Measurements from ENCODE around the gene AEBP1.

The AEBP1 gene

DNA sequence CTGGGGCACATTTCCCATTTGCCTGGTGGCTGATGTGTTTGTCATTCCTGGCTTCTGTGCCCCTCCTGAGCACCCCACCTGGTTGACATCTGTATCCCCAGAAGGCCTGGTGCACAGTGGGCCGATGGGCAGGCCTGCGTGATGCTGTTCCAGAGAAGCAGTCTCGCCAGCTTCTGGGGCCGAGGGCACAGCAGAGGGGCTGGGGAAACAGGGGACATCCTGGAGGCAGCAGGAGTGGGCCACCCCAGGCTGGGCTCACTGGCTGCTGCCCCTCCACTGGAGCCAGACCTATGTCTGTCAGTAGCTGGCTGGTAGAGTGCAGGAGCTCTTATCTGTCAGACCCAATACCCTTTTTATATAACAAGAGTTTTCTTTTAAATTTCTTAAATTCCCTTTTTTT lies 37.9 kb downstream of the AEBP1 start:
- DNase-seq (ENCODE audit: low read depth) = no peak

DNA sequence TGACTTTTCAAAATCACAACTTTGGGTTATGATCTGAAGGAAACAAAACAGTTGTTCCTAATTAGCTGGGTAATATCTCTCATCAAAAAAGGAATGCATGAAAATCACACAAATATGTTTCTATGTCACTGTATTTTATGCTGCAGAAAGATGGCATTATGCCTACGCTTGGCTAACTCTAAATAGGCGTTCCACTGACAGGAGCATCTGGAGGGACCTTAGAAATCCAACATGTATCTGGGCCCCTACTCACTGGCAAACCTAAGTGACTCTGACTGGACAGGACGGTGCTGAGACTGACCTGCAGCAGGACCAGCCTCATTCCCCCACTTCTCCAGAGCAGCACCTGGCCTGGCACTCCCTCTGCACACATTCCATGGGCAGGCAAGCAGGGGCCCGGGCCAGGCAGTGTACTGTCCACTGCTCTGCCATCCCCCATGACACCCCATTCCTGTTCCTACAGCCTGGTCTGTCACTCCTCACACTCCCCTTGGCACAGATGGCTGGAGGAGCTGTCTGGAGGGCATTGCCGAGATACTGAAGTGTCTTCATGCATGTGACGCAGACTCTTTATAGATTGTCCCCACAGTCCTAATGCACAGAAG lies 39.6 kb downstream of the AEBP1 start:
- peak; percentile 40 for DNase-seq (ENCODE audit: low read depth)

DNA sequence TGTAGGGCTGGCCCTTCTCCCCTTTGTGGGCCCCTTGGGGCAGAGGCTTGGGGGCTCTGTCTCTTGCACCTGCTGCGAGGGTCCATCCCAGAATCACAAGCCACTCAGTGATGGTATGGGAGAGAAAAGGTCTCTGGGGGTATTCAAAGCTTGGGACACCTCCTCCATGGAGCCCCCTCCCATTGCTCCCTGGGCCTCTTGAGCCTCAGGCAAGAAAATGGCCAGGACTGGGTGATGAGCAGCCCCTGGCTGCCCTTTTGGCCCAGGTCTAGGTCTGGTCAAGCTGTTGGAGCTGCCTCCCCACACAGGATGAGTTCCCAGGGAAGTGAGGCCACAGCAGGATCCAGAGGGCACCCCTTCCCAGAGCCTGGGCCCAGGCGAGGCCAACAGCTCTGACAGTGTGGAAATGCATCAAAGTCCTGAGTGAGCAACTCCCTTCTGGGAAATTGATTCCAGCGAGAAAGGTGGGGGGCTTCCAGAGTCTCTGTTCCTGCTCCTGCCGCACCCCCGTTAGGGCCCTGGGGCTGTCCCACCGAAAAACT lies 40.4 kb downstream of the AEBP1 start:
- no peak for DNase-seq (ENCODE audit: low read depth)

DNA sequence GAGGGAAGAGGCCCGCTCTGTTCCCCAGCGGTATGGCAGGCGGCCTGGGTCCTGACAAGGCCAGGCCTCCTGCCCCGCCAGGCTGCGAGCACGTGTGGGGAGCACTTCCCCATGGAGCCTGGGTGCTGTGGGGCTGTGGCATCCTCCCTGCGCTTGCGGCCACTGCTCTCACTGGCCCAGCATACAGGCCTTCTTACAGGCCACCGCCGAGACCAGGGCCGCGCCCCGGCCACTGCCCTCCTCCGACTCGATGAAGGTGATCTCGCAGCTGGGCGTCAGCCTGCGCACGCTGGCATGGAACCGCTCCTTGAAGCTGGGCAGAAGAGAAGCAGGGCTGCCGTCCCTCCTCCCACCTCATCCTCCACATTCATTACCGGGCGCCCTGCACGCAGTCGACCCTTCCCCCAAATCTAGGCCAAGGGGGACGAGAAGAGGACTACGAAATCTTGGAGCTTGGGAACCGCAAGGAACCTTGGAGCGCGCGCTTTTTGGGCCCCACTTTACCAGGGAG lies 40.9 kb downstream of the AEBP1 start:
- no peak for DNase-seq (ENCODE audit: low read depth)

DNA sequence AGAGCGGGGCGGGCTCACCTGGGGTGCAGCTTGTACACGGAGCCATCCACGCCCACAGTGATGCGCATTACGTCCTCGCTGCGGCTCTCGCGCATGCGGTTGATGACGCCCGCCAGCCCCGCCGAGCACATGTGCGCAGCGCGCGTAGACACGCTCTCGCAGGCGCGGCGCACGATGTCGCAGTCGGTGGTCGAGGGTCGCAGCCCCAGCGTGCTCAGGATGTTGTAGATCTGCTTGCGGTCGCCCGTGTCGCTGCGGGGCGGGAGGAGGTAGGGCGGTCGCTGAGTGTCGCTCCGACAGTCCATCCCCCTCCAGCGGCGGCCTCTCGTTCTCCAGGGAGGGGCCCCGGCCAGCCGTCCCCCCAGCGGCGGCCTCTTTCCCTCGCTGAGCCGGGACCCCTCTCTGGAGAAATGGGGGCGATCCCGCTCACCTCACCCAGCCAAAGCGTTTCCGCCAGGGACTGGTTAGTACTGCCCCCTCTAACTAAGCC lies 41.4 kb downstream of the AEBP1 start:
- no peak for DNase-seq (ENCODE audit: low read depth)

DNA sequence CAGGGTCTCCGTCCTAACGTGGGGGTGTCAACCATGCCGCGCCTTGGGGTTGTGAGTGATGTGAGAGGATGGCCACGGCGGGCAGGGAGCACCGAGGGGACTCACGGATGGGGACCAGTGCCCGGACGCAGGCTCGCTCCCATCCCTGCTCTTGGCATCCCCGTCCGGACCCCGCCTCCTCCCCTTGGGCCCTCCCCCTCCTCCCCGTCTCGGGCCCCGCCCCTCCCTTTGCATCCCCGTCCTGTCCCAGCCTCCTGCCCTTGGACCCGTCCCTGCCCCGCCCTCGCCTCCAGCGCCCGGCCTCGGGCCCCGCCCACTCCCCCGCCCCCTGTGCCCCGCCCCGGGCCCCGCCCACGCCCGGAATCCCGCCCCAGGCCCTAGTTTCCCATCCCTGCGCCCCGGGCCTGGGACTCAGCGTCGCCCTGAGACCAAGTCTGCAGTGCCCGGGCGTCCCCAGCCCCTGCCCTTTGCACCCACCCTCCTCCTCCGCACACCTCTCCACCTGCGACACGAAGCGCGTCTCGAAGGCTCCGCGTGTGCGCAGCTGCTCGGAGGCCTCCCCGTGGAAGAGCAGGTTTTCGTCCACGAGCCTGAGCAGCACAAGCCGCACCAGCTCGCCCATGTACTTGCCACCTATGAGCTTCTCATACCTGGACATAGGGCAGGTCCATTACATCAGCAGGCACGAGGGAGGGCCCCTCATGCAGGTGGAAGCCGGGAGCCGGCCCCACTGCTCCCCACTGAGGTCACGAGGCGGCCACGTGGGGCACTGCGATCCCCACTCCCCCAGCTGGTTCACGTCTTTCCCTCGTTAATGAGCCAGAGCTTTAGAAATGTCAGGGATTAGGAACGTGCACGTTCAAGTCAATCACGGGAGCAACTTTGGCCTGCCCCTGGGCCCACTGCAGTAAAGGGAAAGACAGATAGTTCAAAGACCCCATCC lies 42.1 kb downstream of the AEBP1 start:
- DNase-seq (ENCODE audit: low read depth) = peak; percentile 58

DNA sequence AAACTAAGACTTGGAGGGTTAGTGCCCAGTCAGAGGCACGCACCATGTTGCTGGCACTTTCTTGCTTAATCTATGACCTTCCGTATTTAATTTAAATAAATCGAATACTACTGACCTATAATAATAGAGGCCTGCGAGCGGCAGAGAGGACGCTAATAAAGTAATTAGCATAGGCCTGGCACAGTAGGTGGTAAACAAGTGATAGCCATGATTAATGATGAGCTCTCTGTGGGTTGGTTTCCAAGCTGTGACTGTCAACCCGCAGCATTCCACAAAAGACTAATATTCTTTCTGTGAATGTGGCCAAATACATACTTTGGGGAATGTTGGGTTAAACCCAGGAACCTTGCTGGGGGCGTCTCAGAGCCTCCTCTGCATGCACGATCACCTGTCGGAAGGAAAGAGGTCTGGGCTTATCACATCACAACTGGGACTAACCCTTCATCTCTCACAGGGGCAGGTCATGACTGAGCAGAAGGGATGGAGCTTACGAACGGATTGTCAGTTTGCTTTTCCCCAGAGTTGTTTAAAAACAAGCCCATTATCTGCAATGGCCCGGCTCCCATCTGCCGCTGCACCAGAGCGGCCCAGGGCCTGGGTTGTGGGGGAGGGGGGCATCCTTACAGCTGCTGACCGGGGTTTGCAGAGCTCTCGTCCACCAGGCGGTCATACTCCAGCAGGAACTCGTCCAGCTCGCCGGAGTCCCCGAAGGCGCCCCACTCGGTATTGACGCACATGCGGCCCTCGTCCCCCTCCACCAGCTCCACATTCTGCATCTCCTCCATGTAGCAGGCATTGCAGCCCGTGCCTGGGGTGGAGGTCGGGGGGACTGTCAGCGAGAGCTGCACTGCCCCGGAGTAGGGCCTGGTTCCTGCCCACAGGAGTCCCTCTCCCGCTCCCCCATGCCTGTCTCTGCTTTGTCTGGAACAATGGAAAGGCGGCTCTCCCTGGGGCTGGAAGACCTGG lies 43.2 kb downstream of the AEBP1 start:
- DNase-seq (ENCODE audit: low read depth) = no peak

DNA sequence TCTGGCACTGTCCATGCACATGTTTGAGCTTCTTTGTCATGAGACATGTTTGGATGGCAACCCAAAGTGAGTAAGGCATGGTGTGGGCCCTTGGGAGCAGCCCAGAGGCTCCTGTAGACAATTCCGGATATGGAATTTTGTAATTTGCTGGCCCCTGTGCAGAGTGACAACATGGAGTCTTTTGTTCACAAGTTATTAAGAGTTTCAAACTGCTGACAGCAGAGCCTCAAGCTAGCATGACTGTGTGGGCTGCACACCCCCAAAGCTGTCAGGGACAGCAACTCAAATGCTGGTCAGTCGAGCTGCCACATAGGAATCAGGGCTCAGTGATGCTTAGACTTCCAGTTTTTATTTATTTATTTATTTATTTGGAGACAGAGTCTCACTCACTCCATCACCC lies 44.0 kb downstream of the AEBP1 start:
- DNase-seq (ENCODE audit: low read depth) = no peak

DNA sequence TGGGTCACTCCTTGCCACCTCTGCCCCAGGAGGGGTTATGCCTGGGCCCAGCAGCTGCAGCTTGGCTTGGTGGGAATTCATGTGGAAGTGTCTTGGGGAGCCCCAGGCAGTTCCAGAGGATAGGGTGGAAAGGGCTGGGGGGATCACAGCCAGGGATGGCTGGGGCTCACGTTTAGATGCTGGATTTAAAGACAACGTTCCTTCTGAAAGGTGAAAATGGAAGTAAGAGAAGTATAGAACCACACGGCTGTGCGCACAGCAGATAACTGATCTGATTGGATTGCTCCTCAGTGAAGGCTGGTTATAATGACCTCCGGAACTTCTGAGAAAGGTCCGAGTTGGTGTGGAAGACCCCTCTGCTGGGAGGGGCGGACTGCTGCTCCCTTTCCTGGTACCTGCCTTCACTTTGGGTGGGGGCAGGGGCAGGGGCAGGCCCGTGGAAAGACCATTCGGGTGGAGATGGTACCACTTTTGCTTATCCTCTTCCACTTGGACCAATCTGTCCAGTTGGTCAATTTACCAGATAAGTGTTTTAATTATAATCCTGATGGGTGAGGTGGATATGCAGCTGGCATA lies 44.9 kb downstream of the AEBP1 start:
- no peak for DNase-seq (ENCODE audit: low read depth)

DNA sequence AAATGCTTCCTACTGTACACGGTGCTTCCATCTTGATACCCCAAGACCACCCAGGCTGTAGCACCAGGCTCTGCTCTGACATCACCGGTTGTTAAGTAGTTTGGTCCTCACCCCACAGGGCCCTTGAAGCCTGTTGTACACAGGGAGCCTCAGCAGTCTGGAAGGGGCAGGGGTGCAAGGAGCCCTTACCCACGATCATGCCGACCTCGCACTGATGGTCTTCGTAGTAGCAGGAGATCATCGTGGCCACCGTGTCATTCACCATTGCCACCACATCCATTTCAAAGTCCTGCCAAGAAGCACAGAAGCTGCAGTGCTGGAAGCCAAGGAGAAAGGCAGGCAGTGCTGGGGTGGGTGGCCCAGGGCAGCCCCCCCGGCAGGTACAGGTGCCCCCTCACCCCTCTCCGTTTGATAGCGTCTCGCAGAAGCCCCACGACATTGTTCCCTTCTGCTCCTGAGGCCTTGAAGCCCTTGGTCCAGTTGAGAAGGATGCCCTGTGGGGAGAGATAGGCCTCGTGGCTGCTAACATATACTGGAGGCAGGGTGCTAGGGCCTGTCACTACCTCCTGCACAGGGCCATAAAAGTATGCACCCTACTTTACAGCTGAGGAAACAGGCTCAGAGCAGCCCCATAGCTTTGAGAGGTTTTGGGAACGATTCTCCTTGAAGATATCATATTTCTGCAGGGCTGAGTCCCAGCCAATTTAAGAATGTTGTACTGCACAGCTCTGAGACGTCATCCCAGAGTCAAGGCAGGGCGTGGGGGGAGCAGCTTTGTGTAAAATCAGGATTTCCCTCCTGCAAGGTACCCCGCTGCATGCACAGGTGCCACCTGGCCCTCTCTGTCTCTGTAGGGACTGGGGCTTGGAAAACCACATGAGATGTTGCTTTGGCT lies 45.7 kb downstream of the AEBP1 start:
- DNase-seq (ENCODE audit: low read depth) = peak; percentile 21

DNA sequence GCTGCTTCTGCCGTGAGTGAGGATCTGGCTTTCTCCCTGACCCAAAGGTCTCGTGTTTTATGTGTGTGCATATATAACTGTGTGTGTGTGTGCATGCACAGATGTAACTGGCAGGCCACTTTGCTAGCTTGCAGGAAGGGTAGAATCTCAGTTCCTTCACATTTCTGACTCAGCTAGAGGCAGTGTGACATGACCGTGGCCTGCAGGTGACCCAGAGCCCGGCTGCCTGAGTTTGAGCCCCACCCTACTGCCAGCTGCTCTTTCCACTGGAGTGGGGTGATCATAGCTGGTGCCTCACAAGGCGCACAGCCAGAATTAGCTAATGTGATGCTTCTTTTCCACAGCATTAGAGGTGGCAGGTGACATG lies 46.3 kb downstream of the AEBP1 start:
- DNase-seq (ENCODE audit: low read depth) = no peak

DNA sequence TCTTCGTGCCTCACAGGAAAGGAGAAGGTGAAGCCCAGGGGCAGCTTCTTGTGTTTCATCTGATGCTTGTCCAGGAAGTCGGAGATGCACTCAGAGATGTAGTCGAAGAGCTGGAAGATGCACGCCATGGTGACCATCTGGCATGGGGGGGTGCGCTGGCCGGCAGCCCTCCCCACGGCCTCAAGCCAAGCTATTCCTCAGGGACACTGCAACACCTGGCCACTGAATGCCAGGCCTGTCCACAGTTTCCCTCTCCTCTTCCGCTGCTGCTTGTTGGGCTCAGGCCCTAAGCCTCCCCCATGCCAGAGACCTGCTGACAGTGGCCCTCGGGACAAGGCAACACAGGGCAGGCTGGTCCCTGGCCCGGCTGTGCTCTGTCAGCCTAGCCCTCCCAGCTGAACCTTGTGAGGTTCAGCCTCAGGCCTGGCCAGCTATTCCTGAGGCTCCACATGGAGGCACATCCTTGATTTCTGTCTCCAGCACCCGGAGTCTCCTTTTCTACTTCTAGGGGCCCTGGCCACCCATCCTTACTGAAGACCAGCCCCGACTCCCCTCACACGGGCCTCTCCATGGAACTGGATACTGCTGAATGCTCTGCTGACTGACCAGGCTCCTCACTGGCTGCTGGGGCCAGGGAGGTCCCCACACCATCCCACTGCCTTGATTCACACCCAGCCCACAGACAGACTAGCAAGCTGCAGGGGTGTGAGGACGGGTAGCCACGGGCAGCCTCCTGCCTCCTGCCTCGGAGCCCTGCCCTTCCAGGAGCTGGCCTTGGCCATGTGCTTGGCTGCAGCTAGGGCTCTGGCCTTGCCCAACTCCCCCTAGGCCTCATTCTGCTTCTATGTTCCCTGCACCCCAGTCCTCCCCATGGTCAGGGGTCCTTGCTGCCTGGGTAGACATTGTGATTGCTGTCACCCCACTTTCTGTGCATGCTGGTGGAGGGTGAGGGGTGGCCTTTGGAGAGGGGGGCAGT lies 47.1 kb downstream of the AEBP1 start:
- no peak for DNase-seq (ENCODE audit: low read depth)

DNA sequence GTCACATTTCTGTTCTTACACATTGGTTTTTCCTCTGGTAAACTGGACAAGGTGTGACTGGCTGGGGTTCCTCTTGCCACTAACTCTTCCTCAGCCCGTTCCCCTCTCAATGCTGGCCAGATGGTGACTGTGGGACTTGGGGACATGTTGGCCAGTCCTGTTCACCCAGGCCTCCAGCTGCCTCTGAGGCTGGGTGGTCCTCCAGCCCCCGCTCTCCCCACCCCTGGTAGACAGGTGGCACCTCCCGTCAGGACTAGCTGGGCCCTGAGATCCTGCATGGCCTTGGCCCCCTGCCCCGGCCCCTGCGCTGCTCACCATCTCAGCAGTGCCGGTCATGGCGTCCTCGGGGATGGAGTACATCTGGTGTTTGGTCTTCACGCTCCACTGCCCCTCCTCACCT lies 47.8 kb downstream of the AEBP1 start:
- DNase-seq (ENCODE audit: low read depth) = no peak

DNA sequence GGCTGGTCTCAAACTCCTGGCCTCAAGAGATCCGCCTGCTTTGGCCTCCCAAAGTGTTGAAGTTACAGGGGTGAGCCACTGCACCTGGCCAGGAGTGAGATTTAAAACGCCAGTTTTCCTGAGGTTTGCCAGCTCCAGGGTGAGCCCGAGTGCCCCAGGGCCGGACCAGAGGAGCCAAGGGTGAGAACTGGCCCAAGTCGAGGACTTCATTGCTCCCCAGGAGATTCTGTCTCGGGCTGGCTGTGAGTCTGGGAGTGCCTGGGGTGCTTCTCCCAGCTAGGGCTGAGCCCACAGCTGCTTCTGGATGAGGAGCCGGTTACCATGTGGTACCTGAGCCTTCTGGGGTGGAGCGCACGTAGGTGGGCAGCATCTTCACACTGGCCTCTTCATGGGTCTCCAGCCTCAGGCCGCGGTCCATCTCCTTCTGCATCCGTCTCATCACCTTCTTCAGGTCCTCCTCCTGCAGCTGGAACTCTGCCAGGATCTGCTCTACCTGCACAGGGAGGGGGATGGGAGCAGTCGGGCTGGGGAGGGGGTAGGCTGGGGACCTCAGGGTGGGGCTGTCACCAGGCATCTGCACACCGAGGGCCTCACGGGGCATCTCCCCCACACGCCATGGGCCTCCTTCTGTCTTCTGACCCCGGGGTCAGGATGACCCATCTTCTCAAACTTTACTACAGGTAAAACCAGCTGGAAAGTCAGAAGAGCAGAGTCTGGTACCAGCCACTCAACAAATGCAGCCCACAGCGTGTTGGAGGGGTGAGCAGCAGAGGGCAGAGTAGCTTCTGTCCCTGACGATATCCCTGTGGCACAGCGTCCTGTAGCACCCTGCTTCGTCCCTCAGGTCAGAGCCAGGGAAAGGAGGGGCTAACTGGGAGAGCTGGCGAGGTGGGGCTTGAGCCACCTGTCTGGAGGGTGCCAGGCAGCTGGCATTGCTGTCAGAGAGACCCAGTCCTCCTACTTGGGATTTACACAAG lies 49.1 kb downstream of the AEBP1 start:
- DNase-seq (ENCODE audit: low read depth) = no peak

DNA sequence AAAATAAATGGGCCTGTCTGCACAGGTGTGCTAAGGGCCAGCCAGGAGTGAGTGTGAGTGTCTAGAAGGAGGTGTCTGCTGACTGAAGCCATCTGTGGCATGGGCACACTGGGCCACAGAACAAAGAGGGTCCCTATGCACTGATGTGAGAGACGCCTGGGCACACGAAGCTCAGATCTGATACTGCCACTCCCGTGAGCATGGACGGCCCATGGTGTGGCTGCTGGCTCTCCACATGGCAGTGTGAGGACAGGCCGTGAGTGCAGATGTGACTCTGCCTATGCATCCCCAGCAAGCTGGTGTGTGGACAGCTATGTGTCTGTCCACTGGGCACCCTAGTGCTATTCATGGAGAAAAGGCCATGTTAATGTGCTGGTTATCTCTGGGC lies 49.8 kb downstream of the AEBP1 start:
- DNase-seq (ENCODE audit: low read depth) = no peak

DNA sequence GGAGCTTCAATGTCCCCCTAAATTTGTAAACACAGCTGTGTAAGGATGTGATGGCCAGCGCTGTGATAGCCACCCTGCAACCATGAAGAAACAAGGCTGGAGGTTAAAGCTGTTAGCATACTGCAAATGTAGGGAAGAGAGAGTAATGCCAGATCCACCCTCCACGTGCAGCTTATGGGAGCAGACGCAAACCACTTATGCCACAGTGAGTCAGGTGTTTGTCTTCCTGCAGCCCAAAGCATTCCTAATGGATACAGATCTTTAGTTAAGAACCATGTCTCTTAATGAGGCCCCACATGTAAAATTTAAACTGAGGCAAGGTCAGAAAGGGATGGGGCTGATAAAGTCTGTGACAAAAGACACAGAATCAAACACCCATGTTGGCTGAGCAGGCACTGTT lies 50.6 kb downstream of the AEBP1 start:
- no peak for DNase-seq (ENCODE audit: low read depth)

DNA sequence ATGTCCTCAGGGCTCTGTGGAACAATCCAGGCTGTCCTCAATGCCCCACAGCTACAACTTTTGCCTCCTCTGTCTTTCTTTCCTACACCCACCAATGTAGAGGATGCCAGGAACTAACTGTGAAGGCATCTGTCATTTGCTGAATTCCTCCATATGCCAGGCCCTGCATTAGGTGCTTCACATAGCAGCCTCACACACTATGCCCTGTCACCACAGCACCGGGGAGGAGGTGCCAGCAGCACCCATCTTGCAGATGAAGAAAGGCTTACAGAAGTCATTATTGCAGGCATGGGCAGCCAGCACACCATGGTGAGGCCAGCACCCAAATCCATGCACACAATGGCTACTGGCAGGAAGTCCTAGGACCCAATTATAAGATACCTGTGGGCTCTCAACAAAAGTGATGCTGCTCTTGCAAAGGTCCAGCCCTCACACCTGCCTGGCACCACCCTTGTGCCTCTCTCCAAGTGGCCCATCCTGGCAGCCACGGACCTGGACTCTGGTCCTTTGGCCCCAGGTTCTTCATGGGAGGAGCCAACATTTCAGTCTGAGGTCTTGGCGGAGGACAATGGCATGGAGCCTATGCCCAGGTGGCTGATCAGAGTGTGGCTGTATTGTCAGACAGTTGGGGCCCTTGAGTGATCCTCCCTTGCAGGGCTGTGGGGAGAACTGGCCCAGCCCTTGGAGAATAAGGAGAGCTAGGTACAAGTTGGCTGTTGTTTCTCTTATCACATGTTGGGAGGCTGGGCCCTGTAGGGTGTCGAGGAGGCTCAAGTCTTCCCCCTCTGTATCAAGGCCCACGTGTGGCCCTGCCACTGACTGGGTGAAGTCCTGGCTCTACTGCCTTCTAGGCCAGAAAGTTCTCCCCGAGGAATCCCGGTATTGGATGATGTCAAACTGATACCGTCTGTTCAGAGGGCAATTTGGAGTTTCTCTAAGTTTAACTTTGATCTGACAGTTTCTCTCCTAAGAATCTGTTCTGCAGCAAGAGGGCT lies 51.3 kb downstream of the AEBP1 start:
- DNase-seq (ENCODE audit: low read depth) = no peak

Measured in fibroblast of gingiva (primary cell).